Transverse colon (tissue), 4 donors: Measurements from ENCODE around the gene EPGN. TPM values are rescaled to one million over a fixed set of nuclear protein-coding genes. Genes with fewer than 3 reads are reported as not detected.
"Not testable (repeated sequence)": the region's sequence is repeated elsewhere in the genome, so short reads cannot be mapped to it uniquely, and the experiment has no call there.

Experiments used
- DNase-seq: peaks from one replicate; pipeline ENCODE4 v3.0.0-alpha.2; 2019
- H3K27ac ChIP-seq, 4 donors: fragments of 200-600 bp; sonication (generic); 2 replicates each; pipeline ENCODE4 v1.5.1; 2016 to 2018; ENCODE audit warnings: inconsistent platforms in 4 of 4
- H3K27me3 ChIP-seq: fragments of 200-600 bp; sonication (generic); 2 replicates; pipeline ENCODE4 v1.5.1; 2017; ENCODE audit warnings: inconsistent platforms
- H3K36me3 ChIP-seq, 4 donors: fragments of 200-600 bp; sonication (generic); 2 replicates each; pipeline ENCODE4 v1.5.1; 2017 to 2019; ENCODE audit warnings: inconsistent platforms in 4 of 4
- H3K4me1 ChIP-seq, 4 donors: fragments of 200-600 bp; sonication (generic); 2 replicates each; pipeline ENCODE4 v1.5.1; 2017 to 2020; ENCODE audit warnings: inconsistent platforms in 4 of 4
- H3K4me3 ChIP-seq, 4 donors: fragments of 200-600 bp; sonication (generic); 1 replicate in 1 of 4; 2 replicates in 3 of 4; pipeline versions ENCODE4 v1.5.1 to v1.6.1; 2017 to 2019; ENCODE audit warnings: inconsistent platforms in 4 of 4
- H3K9me3 ChIP-seq, 2 donors: fragments of 200-600 bp; sonication (generic); 2 replicates each; pipeline ENCODE4 v1.5.1; 2017 to 2019; ENCODE audit warnings: inconsistent platforms in 2 of 2
- EP300 ChIP-seq: sonication (generic); formaldehyde crosslinking; IDR thresholded peaks from one replicate; pipeline ENCODE4 v1.6.1; 2017; ENCODE audit warnings: antibody characterized with exemption, low read depth
- POLR2A ChIP-seq: fragments of 450-650 bp; IDR thresholded peaks from one replicate; pipeline ENCODE4 v1.6.1; 2016; ENCODE audit warnings: antibody characterized with exemption, mild to moderate bottlenecking, moderate library complexity
- POLR2AphosphoS5 ChIP-seq, 3 donors: sonication (generic); formaldehyde crosslinking; IDR thresholded peaks; one replicate each; pipeline ENCODE4 v1.6.1; 2016; ENCODE audit warnings: antibody characterized with exemption in 3 of 3
- WGBS, 2 donors: methylation state at CpG; one replicate each; pipeline ENCODE4 v1.1.5; 2018; ENCODE audit warnings: low coverage in 1 of 2; 5-methylcytosine and 5-hydroxymethylcytosine counted together
- in situ Hi-C, 4 donors: fragments of 200-750 bp; cut with MboI; loops; one replicate each; pipeline versions ENCODE4 v1.15.0 to v1.15.1; 2017; ENCODE audit warnings: low sequenced_read_pairs in 3 of 4, low pct_ligation_motif_present in 1 of 4, low pct_unique_long_range_greater_than_20kb in 1 of 4
- intact Hi-C: fragments of 100-400 bp; cut with DNase I; formaldehyde crosslinking; loops from one replicate; pipeline ENCODE4 v1.15.1; 2023; ENCODE audit warnings: low total_unique reads
- total RNA-seq, 4 donors: library from RNA; depleted of rRNA; stranded (reverse); fragments of >200 nt; gene quantifications; one replicate each; pipeline ENCODE4 v1.1.0, GENCODE V29; 2016
- TF ChIP-seq, protein P1 (sequence below), 5 experiments: fragments of 200-600 bp in 3 of 5; fragments of 450-650 bp in 2 of 5; sonication (generic) in 3 of 5; IDR thresholded peaks; 1 replicate in 2 of 5; 2 replicates in 3 of 5; pipeline ENCODE4 v1.5.1; 2016 to 2017; ENCODE audit warnings: antibody characterized with exemption in 5 of 5, inconsistent platforms in 3 of 5, mild to moderate bottlenecking in 2 of 5, moderate library complexity in 1 of 5

The EPGN gene
- total RNA-seq, 4 donors from 2014 or later = not detected

DNA sequence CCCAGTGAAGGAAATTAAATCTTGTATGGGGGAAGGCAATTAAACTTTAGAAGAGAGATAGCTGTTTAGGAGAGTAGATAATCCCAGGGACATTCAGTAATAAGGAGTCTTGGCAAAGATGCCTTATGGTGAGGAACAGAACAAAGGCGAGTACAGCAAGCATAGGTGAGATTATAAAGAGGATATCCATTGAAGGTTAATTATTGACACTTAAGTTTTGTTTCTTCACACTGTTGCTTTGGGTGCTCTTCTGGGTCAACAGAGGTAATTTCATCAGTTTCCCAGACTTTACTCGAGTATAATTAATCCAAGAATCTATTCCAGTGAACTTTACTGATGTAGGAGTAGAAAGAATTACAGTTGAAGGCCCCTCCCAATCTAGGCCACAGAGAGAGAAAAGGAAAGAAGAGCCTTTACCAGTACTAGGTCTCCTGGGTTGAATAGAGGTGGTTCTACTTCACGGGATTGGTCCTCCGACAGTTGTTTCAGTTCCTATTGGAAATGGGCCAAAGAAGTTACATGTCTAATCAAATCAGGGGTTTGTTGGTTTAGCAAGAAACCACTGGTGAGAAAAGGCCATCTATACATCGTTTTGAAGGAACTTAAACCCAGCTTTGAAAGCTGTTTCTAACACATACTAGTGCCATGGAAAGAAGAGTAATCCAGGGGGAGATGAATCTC lies 27.2 kb downstream of the EPGN start:
- H3K4me3 ChIP-seq = no peak overlapping the region
- TF ChIP-seq POLR2AphosphoS5 (IDR thresholded peaks at IDR 0.05) (no peak), POLR2A (no peak), EP300 (no peak)
- TF ChIP-seq, protein P1, sequence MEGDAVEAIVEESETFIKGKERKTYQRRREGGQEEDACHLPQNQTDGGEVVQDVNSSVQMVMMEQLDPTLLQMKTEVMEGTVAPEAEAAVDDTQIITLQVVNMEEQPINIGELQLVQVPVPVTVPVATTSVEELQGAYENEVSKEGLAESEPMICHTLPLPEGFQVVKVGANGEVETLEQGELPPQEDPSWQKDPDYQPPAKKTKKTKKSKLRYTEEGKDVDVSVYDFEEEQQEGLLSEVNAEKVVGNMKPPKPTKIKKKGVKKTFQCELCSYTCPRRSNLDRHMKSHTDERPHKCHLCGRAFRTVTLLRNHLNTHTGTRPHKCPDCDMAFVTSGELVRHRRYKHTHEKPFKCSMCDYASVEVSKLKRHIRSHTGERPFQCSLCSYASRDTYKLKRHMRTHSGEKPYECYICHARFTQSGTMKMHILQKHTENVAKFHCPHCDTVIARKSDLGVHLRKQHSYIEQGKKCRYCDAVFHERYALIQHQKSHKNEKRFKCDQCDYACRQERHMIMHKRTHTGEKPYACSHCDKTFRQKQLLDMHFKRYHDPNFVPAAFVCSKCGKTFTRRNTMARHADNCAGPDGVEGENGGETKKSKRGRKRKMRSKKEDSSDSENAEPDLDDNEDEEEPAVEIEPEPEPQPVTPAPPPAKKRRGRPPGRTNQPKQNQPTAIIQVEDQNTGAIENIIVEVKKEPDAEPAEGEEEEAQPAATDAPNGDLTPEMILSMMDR (IDR thresholded peaks at IDR 0.05) = no peak
- in situ Hi-C loops (no loop called here), intact Hi-C loops (no loop called here)
- H3K36me3 ChIP-seq = no peaks in the 10 kb centered on the region
- no peaks in the 10 kb centered on the region for H3K9me3 ChIP-seq
- DNase-seq = no peak
- H3K27ac ChIP-seq = no peak overlapping the region
- H3K27me3 ChIP-seq = no peaks in the 10 kb centered on the region
- H3K4me1 ChIP-seq = no peaks in the 10 kb centered on the region
- WGBS, 2 donors = 74 to 81% methylated on average over 5 of the region's 5 CpGs

DNA sequence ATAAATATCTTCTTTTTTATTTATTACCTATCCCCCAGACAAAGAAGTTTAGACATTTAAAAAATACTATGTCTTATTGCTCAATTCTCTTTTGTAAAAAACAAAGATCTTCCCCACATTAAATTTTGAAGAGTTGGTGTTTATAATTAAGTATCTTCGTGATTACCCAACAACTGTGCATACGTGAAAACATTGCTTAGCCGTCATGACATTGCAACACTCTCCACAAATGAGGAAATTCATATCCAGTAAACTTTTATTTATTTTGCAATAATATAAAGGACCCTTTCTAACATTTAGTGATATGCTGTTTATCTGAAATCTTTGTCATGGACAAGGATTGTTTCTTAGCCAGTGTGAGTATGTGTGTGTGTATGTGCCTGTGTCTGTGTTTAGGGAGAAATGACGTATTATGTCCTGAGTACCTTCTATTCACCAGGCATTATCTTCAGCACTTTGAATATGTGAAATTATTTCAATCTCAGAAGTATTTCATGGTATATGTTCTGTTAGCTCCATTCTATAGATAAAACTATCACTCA lies 30.6 kb downstream of the EPGN start:
- H3K9me3 ChIP-seq = peaks cover 3 to 4% of the 10 kb centered on the region in 2 donors
- no peaks in the 10 kb centered on the region for H3K27me3 ChIP-seq
- intact Hi-C loops (no loop called here), in situ Hi-C loops (no loop called here)
- no peak for DNase-seq
- H3K36me3 ChIP-seq = no peaks in the 10 kb centered on the region
- no peaks in the 10 kb centered on the region for H3K4me1 ChIP-seq
- H3K27ac ChIP-seq = no peak overlapping the region
- TF ChIP-seq POLR2AphosphoS5 (IDR thresholded peaks at IDR 0.05) (no peak), POLR2A (no peak), EP300 (no peak)
- TF ChIP-seq, protein P1 (IDR thresholded peaks at IDR 0.05) = no peak
- 77 to 78% methylated on average over 4 of the region's 4 CpGs for WGBS, 2 donors
- H3K4me3 ChIP-seq = no peak overlapping the region

DNA sequence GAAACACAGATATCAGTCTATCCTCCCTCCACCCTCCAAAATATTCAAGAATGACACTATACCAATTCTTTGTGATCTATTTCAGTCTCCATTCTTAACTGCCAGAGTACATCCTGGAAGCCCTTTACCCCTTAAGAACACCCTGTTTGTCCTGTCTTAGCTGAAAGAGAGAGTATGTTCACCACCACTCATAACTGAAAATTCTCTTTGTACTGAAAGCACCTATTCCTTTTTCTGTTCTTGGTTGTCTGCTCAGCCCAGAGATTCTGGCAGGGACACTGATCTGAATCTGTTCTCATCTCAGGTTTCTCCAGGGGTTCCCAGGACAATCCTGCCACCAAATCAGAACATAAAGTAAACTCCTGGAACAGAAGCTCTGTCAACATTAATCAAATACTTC lies 31.2 kb downstream of the EPGN start:
- H3K27ac ChIP-seq = no peak overlapping the region
- no peaks in the 10 kb centered on the region for H3K27me3 ChIP-seq
- intact Hi-C loops = no loop called here
- H3K4me3 ChIP-seq = no peak overlapping the region
- H3K36me3 ChIP-seq = no peaks in the 10 kb centered on the region
- in situ Hi-C loops = no loop called here
- H3K4me1 ChIP-seq = no peaks in the 10 kb centered on the region
- TF ChIP-seq EP300 = no peak
- no peak for TF ChIP-seq POLR2A
- no peak for TF ChIP-seq POLR2AphosphoS5 (IDR thresholded peaks at IDR 0.05)
- TF ChIP-seq, protein P1 (IDR thresholded peaks at IDR 0.05) = no peak
- no peak for DNase-seq
- H3K9me3 ChIP-seq = peaks cover 7 to 10% of the 10 kb centered on the region in 2 donors

DNA sequence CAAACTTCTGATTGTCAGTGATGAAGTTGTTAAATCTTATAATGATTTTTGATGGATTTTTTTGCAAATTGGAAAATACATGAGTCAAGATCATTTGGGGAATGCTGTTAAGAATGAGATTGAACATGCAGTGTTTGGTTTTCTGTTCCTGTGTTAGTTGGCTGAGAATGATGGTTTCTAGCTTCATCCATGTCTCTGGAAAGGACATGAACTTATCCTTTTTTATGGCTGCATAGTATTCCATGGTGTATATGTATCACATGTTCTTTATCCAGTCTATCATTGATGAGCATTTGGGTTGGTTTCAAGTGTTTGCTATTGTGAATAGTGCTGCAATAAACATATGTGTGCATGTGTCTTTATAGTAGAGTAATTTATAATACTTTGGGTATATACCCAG lies 32.2 kb downstream of the EPGN start:
- DNase-seq, H3K36me3 ChIP-seq, H3K27me3 ChIP-seq, H3K4me3 ChIP-seq, H3K27ac ChIP-seq, in situ Hi-C loops, H3K4me1 ChIP-seq, intact Hi-C loops: not testable (repeated sequence)
- peaks cover 7 to 13% of the 10 kb centered on the region in 2 donors for H3K9me3 ChIP-seq

DNA sequence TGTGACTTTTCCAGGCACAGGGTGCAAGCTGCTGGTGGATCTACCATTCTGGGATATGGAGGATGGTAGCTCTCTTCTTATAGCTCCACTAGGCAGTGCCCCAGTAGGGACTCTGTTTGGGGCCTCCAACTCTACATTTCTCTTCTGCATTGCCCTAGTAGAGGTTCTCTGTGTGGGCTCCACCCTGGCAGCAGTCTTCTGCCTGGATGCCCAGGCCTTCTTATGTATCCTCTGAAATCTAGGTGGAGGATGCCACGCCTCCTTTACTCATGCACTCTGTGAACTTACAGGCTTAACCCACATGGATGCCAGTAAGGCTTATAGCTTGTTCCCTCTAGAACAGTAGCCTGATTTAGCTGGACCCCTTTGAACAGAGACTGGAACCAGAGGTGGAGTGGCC lies 35.8 kb downstream of the EPGN start:
- intact Hi-C loops (no loop called here), in situ Hi-C loops (no loop called here)
- Histone ChIP-seq H3K36me3 (no peaks in the 10 kb centered on the region), H3K4me1 (no peaks in the 10 kb centered on the region), H3K27ac (no peak overlapping the region), H3K4me3 (no peak overlapping the region), H3K9me3 (peaks cover 7 to 13% of the 10 kb centered on the region in 2 donors), H3K27me3 (no peaks in the 10 kb centered on the region)
- 77% methylated on average over 1 of the region's 1 CpG; no CpG with 5 or more reads in 1 of the 2 donors for WGBS, 2 donors
- no peak for TF ChIP-seq POLR2A
- DNase-seq = no peak
